ENCODE results near the gene JAK3.
A peak's percentile ranks its signal among the peaks of the same experiment; 100 is the strongest.
"Not testable (repeated sequence)": the region's sequence is repeated elsewhere in the genome, so short reads cannot be mapped to it uniquely, and the experiment has no call there.

The JAK3 gene

GRCh38 chr19:17784201-17785008, 63.4 kb downstream of the JAK3 start:
- TF ChIP-seq CTCF (IDR thresholded peaks at IDR 0.05; ENCODE audit: insufficient read depth, low read length, missing control alignments), result peak; percentile 75
- ChIA-PET POLR2A (no interaction called here), CTCF (interaction anchor here (0.6 to 2.0 kb wide), 22 partner anchors 10 to 330 kb away, joined by 3 to 7 read pairs (median 4); partner anchors contain the start of genes B3GNT3, JAK3 and RPL18A)
- H3K4me3 ChIP-seq (ENCODE audit: low read depth, low read length), result no peak overlapping the region
- DNase-seq (ENCODE audit: low read depth, low spot score), result no peak

GRCh38 chr19:17783721-17784120, 64.1 kb downstream of the JAK3 start:
- DNase-seq (ENCODE audit: low read depth, low spot score); POLR2A ChIA-PET; H3K4me3 ChIP-seq (ENCODE audit: low read depth, low read length): not testable (repeated sequence)
- CTCF ChIA-PET, result interaction anchor here (1.0 to 3.9 kb wide), 14 partner anchors 11 to 288 kb away, joined by 3 to 13 read pairs (median 4); partner anchors contain the start of genes B3GNT3 and JAK3

GRCh38 chr19:17780781-17781180, 67.0 kb downstream of the JAK3 start:
- no peak overlapping the region for H3K4me3 ChIP-seq (ENCODE audit: low read depth, low read length)
- DNase-seq (ENCODE audit: low read depth, low spot score), result no peak
- POLR2A ChIA-PET, result no interaction called here
- CTCF ChIA-PET, result interaction anchor here (0.8 to 3.9 kb wide), 2 partner anchors 14 to 74 kb away, joined by 3 to 13 read pairs; no protein-coding TSS in a partner anchor
- TF ChIP-seq CTCF (IDR thresholded peaks at IDR 0.05; ENCODE audit: insufficient read depth, low read length, missing control alignments), result no peak

GRCh38 chr19:17778968-17779929, 68.5 kb downstream of the JAK3 start:
- CTCF ChIA-PET, result interaction anchor here (0.6 kb wide), 1 partner anchor 345 kb away, joined by 3 read pairs; no protein-coding TSS in a partner anchor
- DNase-seq (ENCODE audit: low read depth, low spot score), result no peak
- no peak for TF ChIP-seq CTCF (IDR thresholded peaks at IDR 0.05; ENCODE audit: insufficient read depth, low read length, missing control alignments)
- peak overlapping the region; percentile 29 for H3K4me3 ChIP-seq (ENCODE audit: low read depth, low read length)
- POLR2A ChIA-PET, result no interaction called here

- CTCF ChIA-PET, result interaction anchor here (1.3 kb wide), 1 partner anchor 9 kb away, joined by 4 read pairs; no protein-coding TSS in a partner anchor
- no peak for TF ChIP-seq CTCF (IDR thresholded peaks at IDR 0.05; ENCODE audit: insufficient read depth, low read length, missing control alignments)
- H3K4me3 ChIP-seq (ENCODE audit: low read depth, low read length), result peak overlapping the region; percentile 29
- POLR2A ChIA-PET, result no interaction called here
- no peak for DNase-seq (ENCODE audit: low read depth, low spot score)
These were observed 69.4 kb downstream of the JAK3 start for GRCh38 chr19:17778251-17778967.

- H3K4me3 ChIP-seq (ENCODE audit: low read depth, low read length); DNase-seq (ENCODE audit: low read depth, low spot score); POLR2A ChIA-PET: not testable (repeated sequence)
- CTCF ChIA-PET, result interaction anchor here (0.9 to 1.5 kb wide), 3 partner anchors 9 to 22 kb away, joined by 4 to 5 read pairs (median 5); no protein-coding TSS in a partner anchor
These were observed 69.9 kb downstream of the JAK3 start for GRCh38 chr19:17777840-17778239.

All from AG04449 (cell line).